Measurements from ENCODE around the gene COL9A1.

The COL9A1 gene

DNA sequence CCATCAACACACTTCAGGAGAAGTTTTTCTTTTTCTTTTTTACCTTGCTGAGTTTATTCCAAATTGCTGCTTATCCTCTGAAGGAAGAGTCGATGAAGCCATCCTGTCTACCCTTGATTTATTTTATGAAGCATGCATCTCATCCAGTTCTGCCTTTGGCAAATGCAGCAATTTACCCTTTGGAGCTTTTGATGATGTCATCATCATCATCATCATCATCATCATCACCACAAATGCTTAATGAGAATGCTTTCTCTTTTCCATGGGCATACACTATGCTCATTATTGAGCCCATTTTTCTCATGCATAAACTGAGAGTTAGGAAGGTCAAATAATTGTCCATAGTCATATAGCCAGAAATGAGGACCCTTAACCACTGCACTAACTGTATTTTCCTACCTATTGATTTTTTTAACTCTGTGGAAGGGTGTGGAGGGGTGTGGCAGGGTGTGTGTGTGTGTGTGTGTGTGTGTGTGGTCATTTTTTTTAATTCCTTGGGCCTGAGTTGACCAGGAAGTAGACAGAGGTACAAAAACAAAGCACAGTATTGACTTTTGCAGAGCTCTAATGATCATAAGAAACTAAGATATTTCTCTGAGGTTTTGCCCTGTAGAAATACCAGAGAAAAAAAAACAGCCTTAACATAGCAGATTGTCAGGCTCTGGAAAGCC, 82.8 kb downstream of the COL9A1 start:
- TF ChIP-seq, protein P1, sequence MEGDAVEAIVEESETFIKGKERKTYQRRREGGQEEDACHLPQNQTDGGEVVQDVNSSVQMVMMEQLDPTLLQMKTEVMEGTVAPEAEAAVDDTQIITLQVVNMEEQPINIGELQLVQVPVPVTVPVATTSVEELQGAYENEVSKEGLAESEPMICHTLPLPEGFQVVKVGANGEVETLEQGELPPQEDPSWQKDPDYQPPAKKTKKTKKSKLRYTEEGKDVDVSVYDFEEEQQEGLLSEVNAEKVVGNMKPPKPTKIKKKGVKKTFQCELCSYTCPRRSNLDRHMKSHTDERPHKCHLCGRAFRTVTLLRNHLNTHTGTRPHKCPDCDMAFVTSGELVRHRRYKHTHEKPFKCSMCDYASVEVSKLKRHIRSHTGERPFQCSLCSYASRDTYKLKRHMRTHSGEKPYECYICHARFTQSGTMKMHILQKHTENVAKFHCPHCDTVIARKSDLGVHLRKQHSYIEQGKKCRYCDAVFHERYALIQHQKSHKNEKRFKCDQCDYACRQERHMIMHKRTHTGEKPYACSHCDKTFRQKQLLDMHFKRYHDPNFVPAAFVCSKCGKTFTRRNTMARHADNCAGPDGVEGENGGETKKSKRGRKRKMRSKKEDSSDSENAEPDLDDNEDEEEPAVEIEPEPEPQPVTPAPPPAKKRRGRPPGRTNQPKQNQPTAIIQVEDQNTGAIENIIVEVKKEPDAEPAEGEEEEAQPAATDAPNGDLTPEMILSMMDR (IDR thresholded peaks at IDR 0.05; ENCODE audit: low read depth, low read length): no peak

DNA sequence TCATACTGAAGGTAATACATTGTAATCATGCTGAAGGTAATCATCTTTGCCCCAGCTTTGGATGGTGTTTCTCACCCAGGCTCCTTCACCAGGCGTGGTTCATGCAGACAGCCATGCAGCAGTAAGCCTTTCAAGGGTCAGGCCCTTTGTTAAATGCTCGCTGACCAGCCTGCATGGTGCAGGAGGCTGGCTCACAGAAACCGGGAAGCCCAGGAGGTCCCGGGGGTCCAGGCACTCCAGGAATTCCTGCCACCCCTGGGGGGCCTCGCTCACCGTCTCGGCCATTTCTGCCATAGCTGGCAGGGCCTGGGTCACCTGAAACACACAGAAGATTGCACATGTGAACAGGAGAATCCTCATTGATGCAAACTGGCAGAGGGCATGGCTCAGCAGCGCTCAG, 86.1 kb downstream of the COL9A1 start:
- H3K4me3 ChIP-seq (ENCODE audit: low read depth, low read length): no peak overlapping the region
- TF ChIP-seq, protein P1 (IDR thresholded peaks at IDR 0.05; ENCODE audit: low read depth, low read length): no peak

More for the DNA sequence above, 82.8 kb downstream of the COL9A1 start:
- H3K4me3 ChIP-seq (ENCODE audit: low read depth, low read length): no peak overlapping the region

DNA sequence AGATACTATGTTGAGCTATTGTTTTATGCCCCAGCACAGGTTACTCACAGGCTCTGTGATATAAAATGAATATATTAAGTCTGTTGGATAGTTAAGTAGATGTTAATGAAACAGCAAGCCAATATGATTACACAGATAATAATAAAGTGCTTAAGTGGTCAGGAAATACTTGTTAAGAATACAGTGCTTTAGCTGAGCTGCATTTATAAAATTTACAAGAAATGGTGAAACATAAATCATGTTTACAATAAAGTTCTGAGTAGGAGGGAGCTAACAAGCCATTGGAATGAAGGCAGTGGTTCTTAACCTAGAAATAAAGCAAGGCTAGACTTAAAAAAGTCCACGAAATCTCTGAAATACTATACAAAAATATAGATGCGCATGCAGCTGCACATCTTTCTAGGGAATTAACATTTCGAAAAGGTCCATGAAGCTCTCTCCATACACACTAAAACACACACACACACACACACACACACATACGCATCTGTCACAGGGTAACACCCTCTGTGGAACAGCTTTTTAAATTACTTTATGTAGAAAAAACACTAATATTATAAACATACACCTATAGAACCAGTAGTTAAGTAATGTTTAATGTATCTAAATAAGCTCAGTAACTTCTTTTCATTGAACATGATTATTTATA, 87.3 kb downstream of the COL9A1 start:
- TF ChIP-seq, protein P1 (IDR thresholded peaks at IDR 0.05; ENCODE audit: low read depth, low read length): no peak
- H3K4me3 ChIP-seq (ENCODE audit: low read depth, low read length): no peak overlapping the region

DNA sequence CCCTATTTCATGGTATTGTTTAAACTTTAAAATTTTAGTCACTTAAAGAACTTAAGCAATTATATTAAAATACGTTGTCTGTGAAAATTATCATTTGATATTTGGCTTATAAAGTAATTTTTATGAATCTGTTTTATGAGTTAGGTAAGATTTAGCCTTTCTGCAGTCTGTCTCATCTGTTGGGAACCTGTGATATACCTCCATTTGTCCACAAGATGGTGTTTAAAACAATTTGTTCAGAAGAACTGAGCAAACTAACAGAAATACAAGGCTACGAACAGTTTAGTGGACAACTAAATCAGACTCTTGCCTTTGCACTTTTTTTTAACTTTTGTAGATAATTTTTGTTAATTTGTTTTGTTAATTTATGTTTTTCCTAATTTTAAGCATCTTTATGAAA, 92.4 kb downstream of the COL9A1 start:
- no peak overlapping the region for H3K4me3 ChIP-seq (ENCODE audit: low read depth, low read length)
- TF ChIP-seq, protein P1 (IDR thresholded peaks at IDR 0.05; ENCODE audit: low read depth, low read length): no peak

DNA sequence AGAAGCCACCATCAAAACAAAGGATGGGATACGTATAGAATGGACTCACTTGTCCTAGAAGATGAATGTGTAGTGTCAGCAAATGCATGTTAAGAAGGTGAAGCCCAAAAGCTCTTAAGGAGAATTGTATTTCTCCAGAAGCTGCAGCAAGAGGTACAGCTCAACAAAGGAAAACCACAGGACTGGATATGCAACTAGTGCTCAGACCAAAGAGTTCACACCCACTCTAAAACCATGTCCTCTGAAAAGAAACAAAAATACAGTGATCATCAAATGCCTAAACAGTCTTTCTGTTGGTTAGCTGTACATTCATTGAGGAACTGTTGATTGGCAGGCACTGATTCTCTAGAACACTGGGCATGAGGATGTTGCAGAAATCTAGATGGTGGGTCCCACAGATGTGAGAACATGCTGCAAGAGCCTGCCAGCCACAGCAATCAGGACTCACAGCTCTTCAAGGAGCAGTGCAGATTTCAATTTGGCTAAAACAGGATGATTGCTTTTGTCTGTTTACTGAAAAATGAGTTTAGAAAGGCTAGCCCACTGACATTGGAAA, 94.6 kb downstream of the COL9A1 start:
- no peak overlapping the region for H3K4me3 ChIP-seq (ENCODE audit: low read depth, low read length)
- TF ChIP-seq, protein P1 (IDR thresholded peaks at IDR 0.05; ENCODE audit: low read depth, low read length): no peak

DNA sequence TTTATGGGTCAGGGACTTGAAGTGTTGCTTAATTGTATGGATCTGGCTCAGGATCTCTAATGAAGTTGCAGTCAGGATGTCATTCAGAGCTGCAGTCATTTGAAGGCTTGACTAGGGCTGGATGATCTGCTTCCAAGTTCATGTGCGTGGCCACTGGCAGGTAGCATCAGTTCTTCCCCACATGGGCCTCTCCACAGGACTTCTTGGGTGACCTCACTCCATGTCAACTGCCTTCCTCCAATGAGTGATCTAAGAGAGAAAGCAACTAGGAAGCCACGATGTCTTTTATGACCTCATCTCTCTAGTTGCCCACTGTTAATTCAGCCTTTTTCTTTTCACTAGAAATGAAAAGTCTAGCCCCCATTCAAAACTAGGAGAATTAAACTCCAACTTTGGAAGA, 104.1 kb downstream of the COL9A1 start:
- TF ChIP-seq, protein P1 (IDR thresholded peaks at IDR 0.05; ENCODE audit: low read depth, low read length): no peak
- no peak overlapping the region for H3K4me3 ChIP-seq (ENCODE audit: low read depth, low read length)

DNA sequence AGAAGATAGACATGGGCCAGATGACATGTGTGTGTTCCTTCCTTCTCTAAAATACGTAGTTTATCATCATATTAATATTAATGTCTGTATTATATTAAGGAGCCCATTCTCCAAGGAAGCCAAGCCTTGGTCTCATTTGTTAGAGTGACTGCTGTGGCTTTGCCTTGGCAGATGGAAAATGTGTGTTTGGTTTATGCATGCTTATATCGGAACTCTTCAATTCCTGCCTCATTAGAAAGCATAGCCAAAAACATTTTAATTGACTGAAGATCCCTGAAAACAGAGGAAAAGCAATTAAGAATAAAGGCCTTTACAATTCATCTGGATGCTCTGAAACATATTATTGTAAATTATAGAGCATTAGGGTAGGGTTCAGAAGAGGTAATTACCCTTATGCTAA, 106.4 kb downstream of the COL9A1 start:
- TF ChIP-seq, protein P1 (IDR thresholded peaks at IDR 0.05; ENCODE audit: low read depth, low read length): no peak
- H3K4me3 ChIP-seq (ENCODE audit: low read depth, low read length): no peak overlapping the region

Data from WI38 (cell line).